Panc1 (cell line): ENCODE measurements around the gene UPF2. TPM values are rescaled to one million over a fixed set of nuclear protein-coding genes. Genes with fewer than 3 reads are reported as not detected.
"Not testable (repeated sequence)": the region's sequence is repeated elsewhere in the genome, so short reads cannot be mapped to it uniquely, and the experiment has no call there.

ENCODE experiments used
- ATAC-seq: fragments of 200-7000 bp; cut with Tn5 transposase; 2 replicates; pipeline ENCODE4 v1.9.1; 2020; ENCODE audit warnings: mild to moderate bottlenecking, moderate library complexity
- BruUV-seq: library from RNA; stranded (reverse); fragments of 400-500 nt; replicated peaks from 2 replicates; lab custom pipeline; 2021; lab: Mats Ljungman, UMichigan
- CTCF ChIA-PET: fragments of 300-600 bp; sonication (Branson Sonifier 250); formaldehyde crosslinking; loops from one replicate; lab custom pipeline; 2022; ENCODE audit warnings: antibody characterized with exemption; lab: Charles Lee
- POLR2A ChIA-PET: fragments of 300-600 bp; sonication (Branson Sonifier 250); formaldehyde crosslinking; loops from one replicate; lab custom pipeline; 2022; ENCODE audit warnings: antibody characterized with exemption; lab: Charles Lee
- DNase-seq: peaks from one replicate; pipeline ENCODE4 v3.0.0-alpha.2; 2010; ENCODE audit warnings: low read depth, low spot score
- H3K27ac ChIP-seq: 2 replicates; pipeline ENCODE4 v1.5.1; 2011; ENCODE audit warnings: mild to moderate bottlenecking, low read length, inconsistent platforms
- H3K27me3 ChIP-seq: fragments of 200-500 bp; sonication (Bioruptor generic); 2 replicates; pipeline ENCODE4 v1.6.0; 2014; ENCODE audit warnings: low read length, inconsistent platforms; ENCODE audit not compliant: control insufficient read depth, insufficient read depth
- H3K36me3 ChIP-seq: fragments of 200-500 bp; sonication (Bioruptor generic); 2 replicates; pipeline ENCODE4 v1.5.1; 2014; ENCODE audit warnings: inconsistent platforms, mild to moderate bottlenecking, low read length, moderate library complexity; ENCODE audit not compliant: control insufficient read depth, insufficient read depth
- H3K4me1 ChIP-seq: 2 replicates; pipeline ENCODE4 v1.5.1; 2011; ENCODE audit warnings: inconsistent platforms, mild to moderate bottlenecking, low read length, moderate library complexity; ENCODE audit not compliant: control insufficient read depth, insufficient read depth
- H3K4me3 ChIP-seq, 2 experiments: 2 replicates each; pipeline ENCODE4 v1.5.1; 2011 to 2012; ENCODE audit warnings: low read depth in 2 of 2, low read length in 2 of 2, mild to moderate bottlenecking in 2 of 2, inconsistent platforms in 1 of 2, moderate library complexity in 1 of 2
- H3K9me3 ChIP-seq: fragments of 200-500 bp; sonication (Bioruptor generic); 2 replicates; pipeline ENCODE4 v1.5.1; 2014; ENCODE audit warnings: low read depth, mild to moderate bottlenecking, inconsistent platforms, low read length, moderate library complexity; ENCODE audit not compliant: control insufficient read depth, insufficient read depth
- CTCF ChIP-seq: fragments of 450-650 bp; IDR thresholded peaks from 2 replicates; pipeline ENCODE4 v1.5.1; 2017; ENCODE audit warnings: mild to moderate bottlenecking
- POLR2AphosphoS5 ChIP-seq: IDR thresholded peaks from 2 replicates; pipeline ENCODE4 v1.6.1; 2012; ENCODE audit warnings: mild to moderate bottlenecking, low read depth, low read length, moderate library complexity
- REST ChIP-seq, 2 experiments: IDR thresholded peaks; 2 replicates each; pipeline ENCODE4 v1.6.1; 2011 to 2012; ENCODE audit warnings: low read depth in 2 of 2, control low read depth in 1 of 2, low read length in 1 of 2, mild to moderate bottlenecking in 1 of 2, moderate library complexity in 1 of 2; ENCODE audit not compliant: insufficient read depth in 1 of 2
- SIN3A ChIP-seq: IDR thresholded peaks from 2 replicates; pipeline ENCODE4 v1.6.1; 2012; ENCODE audit warnings: low read depth, mild to moderate bottlenecking, low read length, moderate library complexity, borderline replicate concordance; ENCODE audit not compliant: insufficient read depth
- TCF7L2 ChIP-seq: IDR thresholded peaks from 2 replicates; pipeline ENCODE4 v1.6.1; 2011; ENCODE audit warnings: mild to moderate bottlenecking, low read depth, low read length, inconsistent platforms
- in situ Hi-C: cut with HindIII; loops from 2 replicates; pipeline ENCODE4 v1.10.0; 2016; ENCODE audit warnings: low sequenced_read_pairs, low pct_unique_long_range_greater_than_20kb
- intact Hi-C: fragments of 100-400 bp; cut with micrococcal nuclease; formaldehyde crosslinking; loops from one replicate; pipeline ENCODE4 v1.10.0; 2022; ENCODE audit not compliant: unreplicated experiment
- total RNA-seq: library from RNA; stranded (reverse); gene quantifications from one replicate; pipeline ENCODE4 v1.2.1, GENCODE V29; 2021; ENCODE audit not compliant: unreplicated experiment

UPF2 gene
- total RNA-seq, 1 experiment from 2014 or later, result 19.1 TPM

- POLR2A ChIA-PET, result no interaction called here
- ATAC-seq (no peak), DNase-seq (no peak)
- BruUV-seq, result no TSS peak
- Histone ChIP-seq H3K36me3 (no peaks in the 10 kb centered on the region; the same call in 1 of the 2 replicates), H3K4me1 (no peaks in the 10 kb centered on the region), H3K9me3 (peaks cover 3% of the 10 kb centered on the region; the same call in 1 of the 2 replicates), H3K4me3 (no peak overlapping the region), H3K27me3 (no peaks in the 10 kb centered on the region), H3K27ac (no peak overlapping the region)
- intact Hi-C loops, result no loop called here
- no peak for TF ChIP-seq CTCF
- TF ChIP-seq REST (IDR thresholded peaks at IDR 0.05; ENCODE audit: insufficient read depth in 1 of 2, low read depth in 2 of 2, low read length in 1 of 2), result no peak
- no peak for TF ChIP-seq SIN3A
- TF ChIP-seq TCF7L2, result no peak
- TF ChIP-seq POLR2AphosphoS5, result no peak
- in situ Hi-C loops, result no loop called here
- CTCF ChIA-PET, result no interaction called here
Observed at GRCh38 chr10:12013926-12014325, 28.7 kb downstream of the UPF2 start.

- H3K36me3 ChIP-seq, DNase-seq, H3K27me3 ChIP-seq, CTCF ChIA-PET, BruUV-seq, intact Hi-C loops, in situ Hi-C loops, H3K27ac ChIP-seq, H3K9me3 ChIP-seq, H3K4me3 ChIP-seq, H3K4me1 ChIP-seq, ATAC-seq: not testable (repeated sequence)
- POLR2A ChIA-PET, result interaction anchor here (0.7 kb wide), 1 partner anchor 108 kb away, joined by 5 read pairs; no protein-coding TSS in a partner anchor
Observed at GRCh38 chr10:12013391-12013790, 29.2 kb downstream of the UPF2 start.

GRCh38 chr10:12010353-12010752 is 32.3 kb downstream of the UPF2 start:
- CTCF ChIA-PET, result no interaction called here
- Histone ChIP-seq H3K4me3 (no peak overlapping the region), H3K9me3 (peaks cover 3% of the 10 kb centered on the region; the same call in 1 of the 2 replicates), H3K36me3 (peaks cover 3% of the 10 kb centered on the region), H3K27ac (no peak overlapping the region), H3K27me3 (no peaks in the 10 kb centered on the region), H3K4me1 (no peaks in the 10 kb centered on the region)
- ATAC-seq, result no peak
- TF ChIP-seq TCF7L2, result no peak
- TF ChIP-seq REST (IDR thresholded peaks at IDR 0.05; ENCODE audit: insufficient read depth in 1 of 2, low read depth in 2 of 2, low read length in 1 of 2), result no peak
- TF ChIP-seq CTCF, result no peak
- TF ChIP-seq POLR2AphosphoS5, result no peak
- TF ChIP-seq SIN3A, result no peak
- no TSS peak for BruUV-seq
- no peak for DNase-seq
- in situ Hi-C loops, result no loop called here
- intact Hi-C loops, result no loop called here
- POLR2A ChIA-PET, result no interaction called here

- ATAC-seq, H3K4me3 ChIP-seq, intact Hi-C loops, H3K4me1 ChIP-seq, POLR2A ChIA-PET, BruUV-seq, H3K27me3 ChIP-seq, CTCF ChIA-PET, H3K27ac ChIP-seq, H3K36me3 ChIP-seq, H3K9me3 ChIP-seq, DNase-seq, in situ Hi-C loops: not testable (repeated sequence)
Observed at GRCh38 chr10:12008842-12009241, 33.8 kb downstream of the UPF2 start.
